Activated B cell treated with CpG ODN at 0.5 μM for 24 hours (primary cell): ENCODE data around the gene TSSK1B. TPM values are rescaled to one million over a fixed set of nuclear protein-coding genes. Genes with fewer than 3 reads are reported as not detected.

ENCODE experiments used
- ATAC-seq: fragments of 200-7000 bp; cut with Tn5 transposase; one replicate; pipeline ENCODE4 v1.10.0; 2021; ENCODE audit warnings: low read depth, mild to moderate bottlenecking, moderate library complexity
- CTCF ChIA-PET: fragments of 350-600 bp; sonication (Branson Sonifier 250); formaldehyde crosslinking; loops from one replicate; lab custom pipeline; 2021; ENCODE audit warnings: antibody characterized with exemption; lab: Charles Lee
- POLR2A ChIA-PET: fragments of 350-600 bp; sonication (Branson Sonifier 250); formaldehyde crosslinking; loops from one replicate; lab custom pipeline; 2021; ENCODE audit warnings: antibody characterized with exemption; lab: Charles Lee
- DNase-seq: peaks from one replicate; pipeline ENCODE4 v3.0.0; 2022
- H3K27ac Mint-ChIP-seq: one replicate; pipeline ENCODE4 v1.8.0; 2020; ENCODE audit warnings: mixed read lengths
- H3K27me3 Mint-ChIP-seq: one replicate; pipeline ENCODE4 v1.8.0; 2021; ENCODE audit warnings: mixed read lengths
- H3K36me3 Mint-ChIP-seq: one replicate; pipeline ENCODE4 v1.8.0; 2021; ENCODE audit warnings: low read depth, mixed read lengths
- H3K4me1 Mint-ChIP-seq: one replicate; pipeline ENCODE4 v1.8.0; 2021; ENCODE audit warnings: mixed read lengths
- H3K4me3 Mint-ChIP-seq: one replicate; pipeline ENCODE4 v1.8.0; 2020; ENCODE audit warnings: mild to moderate bottlenecking, mixed read lengths
- H3K9me3 Mint-ChIP-seq: one replicate; pipeline ENCODE4 v1.8.0; 2020; ENCODE audit warnings: mixed read lengths
- intact Hi-C: fragments of 100-400 bp; cut with micrococcal nuclease; formaldehyde crosslinking; loops from one replicate; pipeline ENCODE4 v1.15.1; 2024
- total RNA-seq: library from RNA; stranded (reverse); gene quantifications from 2 replicates; pipeline ENCODE4 v1.2.3, GENCODE V29; 2022
- TF ChIP-seq, protein P1 (sequence below): fragments of 200-600 bp; IDR thresholded peaks from one replicate; pipeline ENCODE4 v1.8.0; 2022; ENCODE audit warnings: antibody characterized with exemption, mild to moderate bottlenecking

The TSSK1B gene
- total RNA-seq, 1 donor from 2014 or later, result not detected

DNA sequence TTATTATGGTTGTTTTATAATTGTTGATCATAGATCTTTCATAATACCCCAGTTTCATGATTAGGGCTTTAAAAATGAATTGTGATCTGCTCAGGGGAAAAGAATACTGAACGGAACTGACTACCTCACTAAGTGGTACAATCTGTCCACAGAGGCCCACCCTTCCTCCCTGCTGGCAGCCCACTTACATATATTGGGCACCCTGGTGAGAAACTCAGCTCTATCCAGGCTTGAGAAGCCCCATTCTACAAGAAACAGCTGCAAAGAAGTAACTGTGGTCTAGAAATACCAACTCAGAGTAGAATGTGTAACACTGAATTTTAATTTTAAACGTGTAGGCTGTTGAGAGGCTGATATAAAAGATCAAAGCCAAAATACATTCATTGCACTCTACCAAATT is 46.9 kb downstream of the TSSK1B start:
- Mint-ChIP-seq H3K27ac (no peak overlapping the region), H3K4me1 (no peaks in the 10 kb centered on the region), H3K27me3 (peaks cover 22% of the 10 kb centered on the region), H3K9me3 (no peaks in the 10 kb centered on the region), H3K4me3 (no peak overlapping the region), H3K36me3 (no peaks in the 10 kb centered on the region)
- CTCF ChIA-PET, result no interaction called here
- TF ChIP-seq, protein P1, sequence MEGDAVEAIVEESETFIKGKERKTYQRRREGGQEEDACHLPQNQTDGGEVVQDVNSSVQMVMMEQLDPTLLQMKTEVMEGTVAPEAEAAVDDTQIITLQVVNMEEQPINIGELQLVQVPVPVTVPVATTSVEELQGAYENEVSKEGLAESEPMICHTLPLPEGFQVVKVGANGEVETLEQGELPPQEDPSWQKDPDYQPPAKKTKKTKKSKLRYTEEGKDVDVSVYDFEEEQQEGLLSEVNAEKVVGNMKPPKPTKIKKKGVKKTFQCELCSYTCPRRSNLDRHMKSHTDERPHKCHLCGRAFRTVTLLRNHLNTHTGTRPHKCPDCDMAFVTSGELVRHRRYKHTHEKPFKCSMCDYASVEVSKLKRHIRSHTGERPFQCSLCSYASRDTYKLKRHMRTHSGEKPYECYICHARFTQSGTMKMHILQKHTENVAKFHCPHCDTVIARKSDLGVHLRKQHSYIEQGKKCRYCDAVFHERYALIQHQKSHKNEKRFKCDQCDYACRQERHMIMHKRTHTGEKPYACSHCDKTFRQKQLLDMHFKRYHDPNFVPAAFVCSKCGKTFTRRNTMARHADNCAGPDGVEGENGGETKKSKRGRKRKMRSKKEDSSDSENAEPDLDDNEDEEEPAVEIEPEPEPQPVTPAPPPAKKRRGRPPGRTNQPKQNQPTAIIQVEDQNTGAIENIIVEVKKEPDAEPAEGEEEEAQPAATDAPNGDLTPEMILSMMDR, result no peak
- DNase-seq (no peak), ATAC-seq (no peak)
- POLR2A ChIA-PET, result no interaction called here
- intact Hi-C loops, result no loop called here

DNA sequence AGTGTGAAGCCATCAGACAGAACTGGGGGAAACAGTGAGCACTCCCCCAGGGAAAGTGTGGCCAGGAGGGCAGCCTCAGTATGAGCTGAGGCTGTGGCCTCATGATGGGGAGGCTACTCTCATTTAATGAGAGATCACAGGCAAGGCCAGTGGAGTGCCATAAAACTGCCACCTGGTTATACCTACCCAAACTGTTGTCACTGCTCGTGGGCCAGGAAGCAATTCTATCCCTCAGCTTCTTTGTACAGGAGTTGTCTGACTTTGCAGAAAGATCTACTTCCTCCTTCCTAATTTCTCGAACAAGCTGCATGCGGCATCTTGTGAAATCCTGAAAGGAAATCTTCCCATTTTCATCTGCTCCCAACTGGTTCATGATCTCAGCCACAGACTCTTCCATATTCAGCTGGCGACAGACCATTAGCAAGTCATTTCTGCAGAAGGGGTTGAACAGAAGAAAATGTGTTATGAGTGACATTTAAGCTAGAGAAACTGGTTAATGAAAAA is 50.0 kb downstream of the TSSK1B start:
- H3K27me3 Mint-ChIP-seq, result peaks cover 30% of the 10 kb centered on the region
- CTCF ChIA-PET, result interaction anchor here (1.1 kb wide), 1 partner anchor 10 kb away, joined by 3 read pairs; no protein-coding TSS in a partner anchor

DNA sequence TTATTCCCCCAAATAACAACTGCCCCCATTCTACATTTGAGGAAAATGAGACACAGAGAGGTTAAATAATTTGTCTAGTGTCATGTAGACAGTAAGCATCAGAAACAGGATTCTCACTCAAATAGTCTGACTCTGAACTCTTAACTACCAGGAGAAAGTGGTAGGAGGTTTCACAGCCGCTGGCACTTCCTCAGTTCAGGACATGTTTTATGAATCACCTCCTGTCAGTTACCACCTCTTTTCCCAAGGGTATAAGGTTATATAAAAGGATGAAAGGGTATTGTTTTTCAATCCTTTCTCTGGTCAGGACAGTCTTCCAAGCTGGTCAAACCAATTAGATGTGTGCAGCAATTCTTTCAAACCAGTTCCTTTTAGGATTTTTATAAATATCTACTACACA is 52.1 kb downstream of the TSSK1B start:
- H3K27me3 Mint-ChIP-seq, result peaks cover 21% of the 10 kb centered on the region
- peaks cover 5% of the 10 kb centered on the region for H3K4me1 Mint-ChIP-seq
- ATAC-seq (no peak), DNase-seq (no peak)
- no peak overlapping the region for H3K4me3 Mint-ChIP-seq
- no peaks in the 10 kb centered on the region for H3K9me3 Mint-ChIP-seq
- no peak overlapping the region for H3K27ac Mint-ChIP-seq
- TF ChIP-seq, protein P1, result no peak
- POLR2A ChIA-PET, result no interaction called here
- H3K36me3 Mint-ChIP-seq, result no peaks in the 10 kb centered on the region
- CTCF ChIA-PET, result no interaction called here
- intact Hi-C loops, result no loop called here

More for the DNA sequence above, 50.0 kb downstream of the TSSK1B start:
- Mint-ChIP-seq H3K4me1 (no peaks in the 10 kb centered on the region), H3K9me3 (no peaks in the 10 kb centered on the region), H3K36me3 (no peaks in the 10 kb centered on the region), H3K27ac (no peak overlapping the region), H3K4me3 (no peak overlapping the region)
- no peak for ATAC-seq
- TF ChIP-seq, protein P1, result no peak
- POLR2A ChIA-PET, result no interaction called here
- intact Hi-C loops, result no loop called here
- DNase-seq, result no peak

Other genes with a start within 250 kb of the TSSK1B start
- gene MCC, start 53.5 kb upstream of the TSSK1B start, total RNA-seq, result 0.22 and 0.32 TPM in 2 replicates
- gene YTHDC2, start 78.7 kb upstream of the TSSK1B start, total RNA-seq, result 41.7 and 44.8 TPM in 2 replicates